ENCODE measurements around the gene CDKAL1.

The CDKAL1 gene

DNA sequence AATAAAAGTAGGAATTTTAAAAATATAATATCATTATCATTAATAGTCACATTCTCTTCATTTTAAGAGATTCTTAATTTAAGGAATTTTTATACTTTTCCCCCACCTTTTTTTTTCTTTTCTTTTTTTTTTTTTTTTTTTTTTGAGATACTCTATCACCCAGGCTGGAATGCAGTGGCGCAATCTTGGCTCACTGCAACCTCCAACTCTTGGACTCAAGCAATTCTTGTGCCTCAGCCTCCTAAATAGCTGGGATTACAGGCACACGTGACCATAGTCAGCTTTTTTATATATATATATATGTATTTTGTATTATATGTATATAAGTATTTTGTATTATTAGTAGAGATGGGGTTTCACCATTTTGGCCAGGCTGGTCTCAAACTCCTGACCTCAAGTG is 457.7 kb downstream of the CDKAL1 start:
- DNase-seq = no peak

DNA sequence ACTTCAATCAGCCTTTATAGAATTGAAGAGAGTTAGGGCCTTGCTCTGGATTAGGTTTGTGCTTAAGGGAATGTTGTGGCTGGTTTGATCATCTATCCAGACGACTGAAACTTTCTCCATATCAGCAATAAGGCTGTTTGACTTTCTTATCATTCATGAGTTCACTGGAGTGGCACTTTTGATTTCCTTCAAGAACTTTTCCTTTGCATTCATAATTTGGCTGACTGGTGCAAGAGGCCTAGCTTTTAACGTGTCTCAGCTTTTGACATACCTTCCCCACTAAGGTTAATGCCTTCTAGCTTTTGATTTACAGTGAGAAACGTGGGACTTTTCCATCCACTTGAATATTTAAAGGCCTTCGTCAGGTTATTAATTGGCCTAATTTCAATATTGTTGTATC is 461.8 kb downstream of the CDKAL1 start:
- no peak for DNase-seq

DNA sequence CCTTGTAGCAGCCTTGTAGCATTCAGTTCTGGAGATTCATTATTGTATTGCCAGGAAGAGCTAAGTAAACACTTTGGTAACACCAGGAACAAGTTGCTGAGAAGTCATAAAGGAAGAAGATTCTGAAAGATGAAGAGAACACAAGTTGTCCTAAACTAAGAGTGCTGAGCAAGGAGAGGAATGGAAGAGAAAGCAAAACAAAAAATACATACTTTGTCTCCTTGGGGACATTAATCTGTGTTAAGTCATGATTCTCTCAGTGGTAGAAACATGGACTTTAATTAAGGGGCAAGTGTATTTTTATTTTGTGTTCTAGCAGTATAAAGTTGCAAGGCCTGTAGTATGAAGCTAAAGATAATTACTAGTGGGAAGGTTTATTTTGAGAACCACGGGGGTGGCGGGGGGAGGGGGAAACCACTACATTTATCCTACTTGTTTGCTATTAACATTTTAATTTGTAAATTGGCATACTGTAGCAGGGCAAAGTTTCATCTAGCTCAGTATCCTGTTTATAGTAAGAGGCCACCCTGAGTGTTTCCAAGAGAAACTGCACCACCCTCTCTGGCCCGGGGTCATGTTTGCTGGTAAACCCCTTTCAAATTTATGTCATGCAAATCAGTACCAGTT is 463.0 kb downstream of the CDKAL1 start:
- no peak for DNase-seq

DNA sequence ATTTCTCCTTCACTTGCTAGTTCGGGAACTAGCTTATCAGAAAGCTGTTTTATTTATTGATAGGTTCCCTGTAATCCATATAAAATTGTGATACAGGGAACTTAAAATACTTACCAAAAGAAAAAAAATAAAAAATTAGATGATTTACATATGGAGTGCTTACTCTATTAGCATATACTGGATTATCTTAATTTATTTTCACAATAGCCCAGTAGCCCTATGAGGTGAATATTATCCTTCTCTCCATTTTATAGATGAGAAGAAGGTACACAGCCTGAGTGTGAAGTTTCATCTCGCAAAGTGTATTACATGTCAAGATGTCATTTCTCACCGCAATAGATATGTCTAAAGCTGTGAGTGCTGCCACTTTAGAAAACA is 463.5 kb downstream of the CDKAL1 start:
- DNase-seq = no peak

DNA sequence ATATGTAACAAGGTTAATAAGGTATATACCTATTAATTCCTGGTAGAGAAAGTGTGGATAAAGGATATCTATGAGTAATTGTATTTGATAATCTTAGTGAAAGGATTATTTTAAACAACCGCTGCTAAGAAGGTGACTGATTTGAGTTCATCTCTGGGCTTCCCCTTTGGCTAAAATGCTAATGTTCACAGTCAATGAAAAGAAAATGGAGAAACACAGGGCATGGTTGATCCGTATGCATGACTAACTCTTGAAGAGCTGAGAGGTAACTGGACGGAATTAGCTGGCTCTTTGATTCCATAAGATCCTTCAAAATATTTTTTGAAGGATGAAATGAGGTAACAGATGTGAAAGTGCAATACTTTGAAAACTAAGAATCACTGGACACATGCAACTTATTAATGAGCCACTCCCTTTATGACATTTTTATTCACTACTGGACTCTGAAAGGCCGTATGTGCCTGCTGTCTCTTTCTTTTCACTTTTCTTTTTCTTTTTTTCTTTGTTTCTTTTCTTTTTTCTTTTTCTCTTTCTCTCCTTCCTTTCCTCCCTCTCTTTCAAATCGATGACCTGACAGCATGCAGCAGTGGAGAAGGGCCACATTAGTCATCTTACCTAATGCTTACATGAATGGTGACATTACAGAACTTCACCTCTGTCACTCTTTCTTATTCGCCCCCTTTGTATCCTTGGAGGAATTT is 464.6 kb downstream of the CDKAL1 start:
- no peak for DNase-seq

DNA sequence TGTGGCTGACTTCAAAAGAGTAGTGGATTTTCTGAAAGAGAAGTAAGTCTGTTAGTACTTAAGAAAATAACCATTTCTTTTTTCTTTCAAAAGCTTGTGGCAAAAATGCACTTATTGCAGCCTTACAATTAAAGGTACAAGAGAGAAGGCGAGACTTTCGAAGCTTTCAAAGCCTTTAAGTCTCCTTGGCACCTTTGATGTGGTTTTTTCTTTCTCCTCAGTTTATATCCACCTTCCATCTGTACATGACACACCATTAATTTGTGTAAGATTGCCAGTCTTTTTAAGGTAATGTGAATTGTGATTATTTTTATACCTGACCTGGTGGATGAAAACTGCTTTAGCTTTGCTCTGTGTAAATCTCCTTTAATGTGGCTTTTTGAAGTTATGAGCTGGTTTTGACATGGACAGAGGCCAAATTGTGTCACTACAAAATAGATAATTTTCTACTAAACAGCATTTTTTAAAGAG is 466.1 kb downstream of the CDKAL1 start:
- DNase-seq = no peak

DNA sequence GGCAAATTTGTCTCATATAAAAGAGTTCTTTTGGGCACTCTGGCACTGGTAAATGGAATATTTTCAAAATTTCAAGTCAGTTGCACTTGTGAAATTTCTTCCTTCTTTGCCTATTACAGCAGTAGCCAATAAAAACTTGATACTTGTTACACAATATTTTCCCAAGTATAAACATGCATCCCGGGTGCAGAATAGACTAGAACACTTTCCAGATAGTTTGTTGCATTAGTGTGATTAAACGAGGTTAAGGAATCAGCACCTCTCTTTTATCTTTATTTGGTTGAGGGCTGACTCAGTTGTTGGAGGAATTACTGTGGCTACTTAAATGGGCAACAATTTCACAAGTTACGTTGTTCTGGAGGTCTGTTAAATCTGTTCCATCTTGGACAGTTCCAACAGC is 467.5 kb downstream of the CDKAL1 start:
- DNase-seq = no peak

DNA sequence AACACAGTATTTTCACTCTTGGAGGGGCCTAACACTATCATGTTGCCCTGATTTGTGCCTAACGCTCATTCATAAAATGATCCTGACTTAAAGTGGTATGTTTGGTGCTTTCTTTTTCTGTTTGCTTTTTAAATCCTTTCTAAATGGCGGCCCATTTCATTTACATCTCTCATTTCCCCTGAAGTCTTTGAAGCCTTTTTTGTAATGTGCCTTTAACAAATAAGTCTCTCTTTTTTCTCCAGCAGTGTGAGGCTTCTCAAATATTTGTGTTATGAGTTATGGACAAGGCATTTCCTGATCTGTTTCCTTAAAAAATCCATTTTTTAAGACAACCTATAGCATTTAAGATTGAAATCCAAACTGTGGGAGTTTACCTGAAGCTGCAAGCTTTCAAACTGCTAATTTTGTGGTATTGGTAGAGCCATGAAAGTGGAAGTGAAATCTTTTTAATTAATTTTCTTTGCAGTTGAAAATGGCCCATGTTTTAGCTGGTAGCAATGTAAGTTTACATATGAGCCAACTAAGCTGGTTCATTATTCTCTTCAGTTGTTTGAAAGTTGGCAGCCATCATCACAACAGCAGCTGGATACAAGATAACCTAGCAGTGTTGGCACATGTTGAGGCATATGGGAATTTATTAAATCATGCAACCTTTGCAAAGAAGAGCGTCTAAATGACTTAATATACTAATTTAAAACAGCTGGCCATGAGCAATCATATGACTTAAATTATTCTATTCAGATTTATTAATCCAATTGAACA is 469.7 kb downstream of the CDKAL1 start:
- no peak for DNase-seq

DNA sequence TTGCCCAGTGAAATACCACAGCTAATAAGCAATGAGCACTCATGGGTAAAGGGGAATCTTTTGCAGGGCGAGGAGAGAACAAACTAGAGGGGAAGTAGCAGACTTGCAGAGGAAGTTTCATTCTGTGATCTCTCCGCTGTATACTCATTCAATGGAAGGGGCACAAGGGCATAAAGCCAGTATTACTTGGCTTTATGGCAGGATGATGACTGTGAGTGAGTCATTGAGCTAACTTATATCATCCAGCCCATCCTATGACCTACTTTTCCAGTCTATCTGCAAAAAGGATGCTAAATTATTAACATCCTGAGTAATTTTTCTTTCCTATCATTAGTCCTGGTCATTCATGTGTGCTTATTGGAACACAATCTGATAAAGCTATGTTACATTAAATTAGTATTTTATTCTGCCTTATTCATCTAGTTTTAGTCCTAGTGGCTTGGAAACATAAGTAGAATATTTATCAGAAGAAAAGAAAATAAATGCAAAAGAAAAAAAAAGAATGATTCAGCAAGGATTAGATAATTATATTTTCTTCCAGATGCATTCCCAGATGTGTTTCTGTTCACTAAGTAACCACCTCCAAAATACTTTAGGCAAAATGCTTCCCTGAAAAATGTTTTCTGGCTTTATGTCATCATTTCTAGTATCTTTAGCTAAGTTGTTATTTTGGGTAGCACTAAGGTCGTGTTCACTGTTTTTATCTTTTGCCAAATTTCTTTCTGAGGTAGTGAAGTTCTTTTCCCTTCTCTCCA is 471.7 kb downstream of the CDKAL1 start:
- no peak for DNase-seq

DNA sequence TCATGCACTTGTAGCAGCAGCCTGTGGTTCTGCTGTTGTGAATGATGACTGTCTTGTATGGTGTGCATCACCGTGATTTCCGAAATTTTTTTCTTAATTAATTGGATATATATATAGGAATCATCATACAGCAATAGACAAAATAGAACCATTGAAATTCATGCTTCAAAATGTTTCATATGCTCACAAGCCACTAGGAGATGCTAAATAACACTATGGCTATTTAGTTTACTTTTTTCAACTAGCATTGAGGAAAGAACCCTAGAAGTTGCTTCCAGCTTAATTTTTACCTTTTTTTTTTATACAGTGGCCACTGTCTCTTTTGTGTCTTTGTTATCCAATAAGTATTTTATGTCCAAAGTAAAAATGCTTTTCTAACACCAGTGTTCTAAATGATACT is 485.4 kb downstream of the CDKAL1 start:
- DNase-seq = no peak

DNA sequence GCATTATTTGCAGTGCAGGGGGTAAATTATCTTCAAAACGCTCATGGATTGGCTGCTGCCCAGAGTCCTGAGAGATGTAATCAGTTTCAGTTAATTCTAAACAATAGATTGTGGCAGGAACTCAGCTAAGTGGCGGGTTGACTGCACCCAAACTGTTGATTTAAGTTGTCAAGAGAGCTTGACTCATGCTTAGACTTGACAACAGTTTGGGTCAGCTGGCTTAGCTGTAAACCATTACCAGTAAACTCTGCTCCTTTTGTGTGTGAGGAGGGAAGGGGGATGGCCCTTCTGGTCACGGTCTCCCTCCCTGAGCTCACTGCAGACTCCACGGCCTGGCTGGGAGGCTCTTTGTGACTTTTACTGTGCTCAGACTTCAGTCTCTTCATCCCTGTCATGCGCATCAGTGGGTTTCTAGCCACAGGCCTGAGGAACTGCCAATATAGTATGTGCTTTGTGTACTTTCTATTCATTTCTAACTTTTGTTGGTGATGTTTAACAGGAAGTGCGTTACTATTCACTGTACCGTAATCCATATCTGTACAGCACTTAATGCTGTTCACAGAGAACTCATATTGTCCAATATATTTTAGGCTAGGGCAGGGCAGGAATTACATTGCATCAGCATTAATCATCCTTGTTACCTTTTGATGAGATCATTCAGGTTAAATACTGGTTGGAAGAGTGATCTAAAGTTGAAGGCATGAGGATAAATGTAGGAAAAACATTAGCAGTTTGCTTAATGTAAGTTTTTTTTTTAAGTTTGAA is 488.3 kb downstream of the CDKAL1 start:
- no peak for DNase-seq

DNA sequence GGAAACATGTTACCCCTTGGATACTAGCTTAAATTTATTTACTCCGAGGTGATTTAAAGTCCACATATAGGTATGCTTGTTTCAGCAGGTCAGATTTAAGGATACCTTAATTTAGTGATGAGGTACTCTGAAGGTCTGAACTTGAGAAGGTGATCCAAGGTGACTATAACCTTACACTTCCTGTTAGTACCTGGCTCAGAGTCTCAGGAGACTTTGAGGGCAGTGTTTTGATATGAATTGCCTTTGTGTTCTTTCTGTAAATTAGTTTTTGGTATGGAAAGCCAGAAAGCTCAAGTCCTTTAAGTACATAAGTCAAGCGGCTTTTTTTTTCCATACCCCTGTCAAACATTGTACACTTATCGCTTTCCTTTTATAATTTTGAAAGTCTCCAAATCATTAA is 489.0 kb downstream of the CDKAL1 start:
- no peak for DNase-seq

DNA sequence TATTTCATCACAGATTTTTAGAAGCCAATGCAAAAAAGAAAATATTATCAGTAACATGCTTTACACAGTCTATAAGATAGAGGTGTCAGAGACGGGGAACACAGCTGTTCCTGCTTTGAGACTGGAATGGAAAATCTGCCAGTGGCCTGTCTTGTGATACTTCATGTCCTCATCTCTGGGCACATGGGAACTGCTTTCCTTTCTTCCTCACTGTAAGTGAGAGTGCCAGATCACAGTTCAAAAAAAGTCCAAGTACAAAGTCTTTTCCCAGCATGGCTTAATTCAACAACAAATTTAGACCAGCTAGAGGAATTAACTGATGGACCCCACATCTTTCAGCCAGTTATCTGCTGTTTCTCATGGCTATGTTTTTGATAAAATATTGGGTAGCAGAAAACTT is 490.4 kb downstream of the CDKAL1 start:
- no peak for DNase-seq

DNA sequence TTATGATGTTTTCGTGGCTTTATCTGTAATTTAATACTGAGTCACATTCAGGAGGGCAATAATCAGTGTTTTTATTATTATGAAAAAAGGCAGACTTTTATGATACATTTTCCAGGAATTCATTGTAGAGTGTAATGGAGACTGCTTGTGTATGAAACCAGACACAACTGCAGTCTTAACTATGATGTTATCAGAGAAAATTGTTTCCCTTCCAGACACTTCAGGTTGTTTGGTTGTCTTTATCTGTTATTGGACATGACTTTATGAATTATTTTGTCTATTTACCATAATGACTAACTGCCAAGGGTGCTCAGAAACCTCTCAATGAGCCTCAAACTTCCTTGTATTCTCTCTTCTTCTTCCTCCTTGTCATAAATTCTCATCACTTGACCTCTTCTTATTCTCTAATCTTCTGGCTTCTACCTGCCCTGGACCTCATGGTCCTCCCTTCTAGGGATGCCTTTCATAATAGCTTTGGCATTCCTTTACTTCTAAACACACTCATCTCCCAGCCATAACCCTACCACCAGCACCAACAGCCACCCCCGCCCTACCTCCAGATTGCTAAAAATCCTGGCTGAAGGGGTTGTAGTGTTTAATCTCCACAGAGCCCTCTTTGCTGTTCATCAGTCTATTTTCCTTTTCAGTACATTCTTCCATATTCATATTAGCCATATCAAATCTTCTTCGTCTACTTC is 492.5 kb downstream of the CDKAL1 start:
- DNase-seq = no peak

DNA sequence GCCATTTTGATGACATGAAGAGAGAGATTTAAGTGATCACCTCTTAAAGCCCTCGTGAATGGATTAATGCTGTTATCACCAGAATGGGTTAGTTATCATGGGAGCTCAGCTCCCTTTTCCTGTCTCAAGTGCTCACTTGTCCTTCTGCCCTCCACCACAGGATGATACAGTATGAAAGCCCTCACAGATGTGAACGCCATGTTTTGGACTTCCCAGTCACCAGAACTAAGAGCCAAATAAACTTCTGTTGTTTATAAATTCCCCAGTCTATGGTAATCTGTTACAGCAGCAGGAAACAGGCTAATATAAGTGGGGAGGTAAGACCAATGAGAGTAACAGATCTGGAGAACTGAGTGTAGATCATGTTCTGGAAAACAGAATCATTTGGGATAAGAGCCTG is 493.2 kb downstream of the CDKAL1 start:
- DNase-seq = no peak

DNA sequence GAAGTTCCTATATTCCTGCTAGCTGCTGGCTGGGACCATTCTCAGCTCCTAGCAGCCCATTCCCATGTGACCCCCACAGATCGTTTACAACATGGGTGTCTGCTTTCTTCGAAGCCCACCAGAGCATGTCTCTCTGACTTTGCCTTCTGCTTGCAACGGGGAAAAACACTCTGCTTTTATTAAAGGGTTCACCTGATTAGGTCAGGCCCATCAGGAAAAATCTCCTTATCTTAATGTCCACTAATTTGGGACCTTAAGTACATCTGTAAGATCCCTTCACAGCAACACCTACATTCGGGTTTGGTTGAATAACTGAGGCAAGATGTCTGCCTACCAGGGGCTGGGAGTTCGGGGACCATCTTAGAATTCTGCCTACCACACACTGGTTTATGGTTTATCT is 496.9 kb downstream of the CDKAL1 start:
- no peak for DNase-seq

DNA sequence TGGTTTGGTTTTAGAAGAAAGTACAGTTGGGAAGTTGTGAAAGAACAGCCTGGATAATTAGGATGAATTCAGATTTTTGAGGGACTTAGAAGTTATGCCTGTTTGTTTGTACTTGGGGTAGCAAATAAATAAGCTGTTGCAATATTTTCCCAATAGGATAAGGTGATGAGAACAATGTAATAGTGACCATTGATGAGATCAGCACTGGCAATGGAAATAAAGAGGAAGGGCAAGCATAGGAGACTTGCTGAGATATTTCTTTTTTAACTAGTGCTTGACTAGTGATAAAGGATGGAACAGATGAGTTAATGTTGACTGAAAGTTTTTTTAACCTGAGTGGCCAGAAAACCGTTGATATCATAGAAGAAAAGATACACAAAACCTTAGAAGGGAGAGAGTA is 498.8 kb downstream of the CDKAL1 start:
- no peak for DNase-seq

DNA sequence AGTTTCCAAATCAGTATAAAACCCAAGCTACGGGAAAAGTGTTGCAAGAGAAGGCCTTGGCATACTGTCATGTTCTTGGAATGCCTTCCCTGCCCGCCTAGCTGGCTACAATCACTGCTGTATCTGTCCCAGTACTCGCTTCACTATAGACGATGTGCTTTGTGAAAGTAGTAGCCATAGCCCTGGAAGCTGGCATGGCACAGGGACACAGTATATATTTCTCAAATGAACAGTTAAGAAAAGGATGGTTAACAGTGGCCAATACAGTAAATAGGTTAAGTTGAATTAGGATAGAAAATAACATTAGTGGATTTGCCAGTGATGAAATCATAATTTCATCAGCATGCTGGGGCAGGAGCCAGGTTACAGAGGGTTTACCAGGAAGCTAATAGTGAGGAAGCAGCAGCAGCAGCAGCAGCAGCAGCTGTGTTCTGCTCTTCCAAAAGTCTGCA is 499.3 kb downstream of the CDKAL1 start:
- no peak for DNase-seq

DNA sequence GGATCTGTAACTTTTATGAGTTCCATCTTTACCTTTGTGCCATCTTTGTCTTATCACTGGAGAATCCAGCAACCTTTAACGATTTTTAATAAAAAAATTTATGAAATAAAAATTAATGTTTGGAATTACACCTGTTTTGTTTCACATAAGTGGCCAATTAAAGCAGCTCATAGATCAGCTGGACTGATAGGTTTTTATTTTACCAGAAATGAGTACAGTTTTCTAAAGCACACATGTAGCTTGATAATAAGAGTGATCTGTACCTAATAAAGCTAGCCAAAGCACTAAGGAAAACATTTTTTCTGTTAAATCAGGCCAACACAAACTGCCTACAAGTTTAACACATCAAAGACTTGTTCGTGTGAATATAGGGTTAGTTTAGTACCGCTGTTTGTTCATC is 500.1 kb downstream of the CDKAL1 start:
- no peak for DNase-seq

DNA sequence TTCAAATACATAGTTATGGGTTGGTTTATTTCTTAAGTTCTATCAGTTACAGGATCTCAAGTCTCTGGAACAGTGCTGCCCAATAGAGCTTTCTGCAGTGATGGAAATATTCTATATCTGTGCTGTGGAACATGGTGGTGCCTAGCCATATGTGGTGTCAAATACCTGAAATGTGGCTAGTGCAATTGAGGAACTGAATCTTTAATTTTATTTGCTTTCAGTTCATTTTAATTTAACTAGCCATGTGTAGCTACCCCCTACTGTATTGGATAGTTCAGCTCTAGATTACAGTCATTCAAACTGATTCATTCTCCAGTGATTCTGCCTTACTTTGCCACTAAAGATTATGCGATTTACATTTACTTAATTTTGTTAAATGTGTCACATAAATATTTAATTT is 503.2 kb downstream of the CDKAL1 start:
- no peak for DNase-seq

DNA sequence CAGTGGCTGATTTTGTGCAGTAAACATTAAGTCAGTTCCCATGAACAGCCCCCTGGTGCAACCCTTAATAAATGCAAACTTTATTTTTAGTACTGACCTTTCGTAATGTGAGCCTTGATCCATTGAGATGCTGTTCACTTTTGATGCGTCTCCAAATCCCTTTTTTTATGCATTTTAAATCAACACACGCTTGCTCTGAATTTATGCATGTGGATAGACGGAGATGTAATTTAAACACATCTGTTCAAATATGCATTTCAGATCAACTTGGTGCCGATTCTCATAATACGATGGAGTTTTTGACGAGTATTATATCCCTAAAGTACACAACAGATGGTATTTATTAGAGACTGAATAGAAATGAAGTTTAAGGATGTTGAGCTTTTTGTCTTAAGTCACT is 505.7 kb downstream of the CDKAL1 start:
- DNase-seq = no peak

DNA sequence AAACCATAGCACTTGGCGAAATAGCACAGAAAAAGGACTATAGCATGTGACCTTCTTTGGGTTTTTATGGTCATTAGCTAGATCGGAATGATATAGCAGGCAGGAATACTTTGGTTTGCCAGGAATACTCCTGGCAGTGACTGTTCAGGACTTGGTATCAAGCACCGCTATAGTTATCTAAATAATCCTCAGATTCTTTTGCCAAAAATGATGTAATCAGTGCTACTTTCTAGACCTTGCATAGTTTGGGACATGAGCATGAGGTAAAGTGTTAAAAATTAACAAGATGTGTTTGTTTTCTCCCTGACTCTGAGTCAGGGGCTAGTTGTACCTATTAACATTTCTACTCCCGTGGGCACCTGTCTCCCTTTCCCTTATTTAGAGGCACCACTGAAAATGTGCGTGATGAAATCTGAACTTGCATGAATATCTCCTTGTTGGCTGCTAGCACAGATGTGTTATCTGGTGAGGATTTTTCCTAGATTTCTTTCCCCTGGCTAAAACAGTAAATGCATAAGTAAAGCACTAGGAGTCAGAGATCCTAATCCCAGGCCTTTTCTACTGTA is 511.0 kb downstream of the CDKAL1 start:
- DNase-seq = no peak
